Measurements from ENCODE around the gene FAM171A1. TPM values are rescaled to one million over a fixed set of nuclear protein-coding genes. Genes with fewer than 3 reads are reported as not detected.

FAM171A1 gene
- total and polyA plus RNA-seq, 7 donors, result 4.3 to 29.0 (median 7.2) TPM

GRCh38 chr10:15320118-15320517 is 51.0 kb downstream of the FAM171A1 start:
- H3K4me3 ChIP-seq, result no peak overlapping the region
- intact Hi-C loops (cut with DNase I), result no loop called here
- no peak overlapping the region for H3K27ac ChIP-seq
- H3K27me3 ChIP-seq, result no peaks in the 10 kb centered on the region
- H3K36me3 ChIP-seq, result no peaks in the 10 kb centered on the region
- no peak for DNase-seq
- peaks cover 0 to 31% (median 24%) of the 10 kb centered on the region in 4 donors for H3K4me1 ChIP-seq
- TF ChIP-seq, protein P1, sequence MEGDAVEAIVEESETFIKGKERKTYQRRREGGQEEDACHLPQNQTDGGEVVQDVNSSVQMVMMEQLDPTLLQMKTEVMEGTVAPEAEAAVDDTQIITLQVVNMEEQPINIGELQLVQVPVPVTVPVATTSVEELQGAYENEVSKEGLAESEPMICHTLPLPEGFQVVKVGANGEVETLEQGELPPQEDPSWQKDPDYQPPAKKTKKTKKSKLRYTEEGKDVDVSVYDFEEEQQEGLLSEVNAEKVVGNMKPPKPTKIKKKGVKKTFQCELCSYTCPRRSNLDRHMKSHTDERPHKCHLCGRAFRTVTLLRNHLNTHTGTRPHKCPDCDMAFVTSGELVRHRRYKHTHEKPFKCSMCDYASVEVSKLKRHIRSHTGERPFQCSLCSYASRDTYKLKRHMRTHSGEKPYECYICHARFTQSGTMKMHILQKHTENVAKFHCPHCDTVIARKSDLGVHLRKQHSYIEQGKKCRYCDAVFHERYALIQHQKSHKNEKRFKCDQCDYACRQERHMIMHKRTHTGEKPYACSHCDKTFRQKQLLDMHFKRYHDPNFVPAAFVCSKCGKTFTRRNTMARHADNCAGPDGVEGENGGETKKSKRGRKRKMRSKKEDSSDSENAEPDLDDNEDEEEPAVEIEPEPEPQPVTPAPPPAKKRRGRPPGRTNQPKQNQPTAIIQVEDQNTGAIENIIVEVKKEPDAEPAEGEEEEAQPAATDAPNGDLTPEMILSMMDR (IDR thresholded peaks at IDR 0.05), result no peak
- no peak for TF ChIP-seq POLR2A (IDR thresholded peaks at IDR 0.05)
- TF ChIP-seq POLR2AphosphoS5 (IDR thresholded peaks at IDR 0.05), result no peak
- no peak for TF ChIP-seq EP300 (IDR thresholded peaks at IDR 0.05)
- H3K9me3 ChIP-seq, result no peaks in the 10 kb centered on the region
- 95% methylated on average over 7 of the region's 7 CpGs for WGBS, 2 donors

GRCh38 chr10:15316871-15317464 is 54.1 kb downstream of the FAM171A1 start:
- Histone ChIP-seq H3K9me3 (no peaks in the 10 kb centered on the region), H3K4me3 (no peak overlapping the region), H3K27ac (no peak overlapping the region), H3K27me3 (no peaks in the 10 kb centered on the region), H3K4me1 (peaks cover 0 to 48% (median 32%) of the 10 kb centered on the region in 4 donors), H3K36me3 (no peaks in the 10 kb centered on the region)
- intact Hi-C loops (cut with DNase I), result no loop called here
- no peak for TF ChIP-seq POLR2AphosphoS5 (IDR thresholded peaks at IDR 0.05)
- TF ChIP-seq, protein P1 (IDR thresholded peaks at IDR 0.05), result no peak
- TF ChIP-seq POLR2A (IDR thresholded peaks at IDR 0.05), result no peak
- no peak for TF ChIP-seq EP300 (IDR thresholded peaks at IDR 0.05)
- DNase-seq, result no peak
- WGBS, 2 donors, result 47 to 82% methylated on average over 9 of the region's 9 CpGs

DNA sequence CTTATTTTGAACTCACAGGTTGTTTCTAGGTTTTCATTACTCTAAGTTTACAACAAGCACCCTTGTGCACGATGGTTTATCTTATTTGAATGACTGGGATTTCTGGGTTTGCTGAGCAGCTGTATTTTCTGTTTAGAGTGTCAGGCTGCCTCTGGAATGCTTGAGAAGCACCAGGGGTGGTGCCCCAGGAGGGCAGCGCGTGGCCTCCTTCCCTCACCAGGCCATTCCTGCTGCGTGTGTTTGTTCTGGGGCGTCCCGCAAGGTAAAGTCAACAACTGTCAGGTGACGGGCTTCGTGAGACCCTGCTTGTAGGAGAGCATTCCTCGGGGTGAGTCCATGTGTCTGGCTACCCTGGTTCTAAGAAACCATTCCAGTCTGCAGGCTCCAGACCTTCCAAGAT is 54.9 kb downstream of the FAM171A1 start:
- intact Hi-C loops (cut with DNase I), result no loop called here
- no peaks in the 10 kb centered on the region for H3K36me3 ChIP-seq
- WGBS, 2 donors, result 10 to 61% methylated on average over 9 of the region's 9 CpGs
- no peak overlapping the region for H3K4me3 ChIP-seq
- TF ChIP-seq, protein P1 (IDR thresholded peaks at IDR 0.05), result no peak
- TF ChIP-seq POLR2AphosphoS5 (IDR thresholded peaks at IDR 0.05) (no peak), EP300 (IDR thresholded peaks at IDR 0.05) (no peak), POLR2A (IDR thresholded peaks at IDR 0.05) (no peak)
- H3K27me3 ChIP-seq, result no peaks in the 10 kb centered on the region
- no peak overlapping the region for H3K27ac ChIP-seq
- no peaks in the 10 kb centered on the region for H3K9me3 ChIP-seq
- no peak for DNase-seq
- peaks cover 0 to 45% (median 25%) of the 10 kb centered on the region in 4 donors for H3K4me1 ChIP-seq

- Histone ChIP-seq H3K4me3 (no peak overlapping the region), H3K27ac (no peak overlapping the region), H3K36me3 (no peaks in the 10 kb centered on the region), H3K4me1 (peaks cover 0 to 38% (median 19%) of the 10 kb centered on the region in 4 donors), H3K9me3 (no peaks in the 10 kb centered on the region), H3K27me3 (no peaks in the 10 kb centered on the region)
- no peak for DNase-seq
- intact Hi-C loops (cut with DNase I), result no loop called here
- TF ChIP-seq, protein P1 (IDR thresholded peaks at IDR 0.05), result no peak
- TF ChIP-seq POLR2AphosphoS5 (IDR thresholded peaks at IDR 0.05) (no peak), EP300 (IDR thresholded peaks at IDR 0.05) (no peak), POLR2A (IDR thresholded peaks at IDR 0.05) (no peak)
- 86 to 91% methylated on average over 8 of the region's 8 CpGs for WGBS, 2 donors
These were observed 55.8 kb downstream of the FAM171A1 start for GRCh38 chr10:15315286-15315685.
